OCI-LY1 (cell line): ENCODE measurements around the gene RLN3.

ENCODE experiments used
- H2AFZ ChIP-seq: fragments of 200-600 bp; sonication (generic), shearing (Covaris generic); 2 replicates; pipeline ENCODE4 v1.6.0; 2014; ENCODE audit warnings: antibody characterized with exemption, mild to moderate bottlenecking, low read length
- H3F3A ChIP-seq: fragments of 200-600 bp; sonication (generic), shearing (Covaris generic); 2 replicates; pipeline ENCODE4 v1.6.0; 2014; ENCODE audit warnings: mild to moderate bottlenecking, antibody characterized with exemption, low read length, moderate library complexity; ENCODE audit not compliant: insufficient read depth
- H3K27ac ChIP-seq: fragments of 200-600 bp; sonication (generic); 2 replicates; pipeline ENCODE4 v1.5.1; 2014; ENCODE audit warnings: low read length, mixed run types, mild to moderate bottlenecking, low read depth; ENCODE audit not compliant: poor library complexity, severe bottlenecking
- H3K27me3 ChIP-seq: fragments of 200-600 bp; sonication (generic); 2 replicates; pipeline ENCODE4 v1.6.0; 2014; ENCODE audit warnings: antibody characterized with exemption, mild to moderate bottlenecking, low read length, moderate library complexity; ENCODE audit not compliant: insufficient read depth
- H3K36me3 ChIP-seq: fragments of 200-600 bp; sonication (generic); 2 replicates; pipeline ENCODE4 v1.6.1; 2014; ENCODE audit warnings: mild to moderate bottlenecking, antibody characterized with exemption, low read length, moderate library complexity, mixed read lengths; ENCODE audit not compliant: insufficient read depth
- H3K4me1 ChIP-seq: fragments of 200-600 bp; sonication (generic); 2 replicates; pipeline ENCODE4 v1.5.1; 2014; ENCODE audit warnings: mild to moderate bottlenecking, low read length, moderate library complexity; ENCODE audit not compliant: insufficient read depth, severe bottlenecking
- H3K4me2 ChIP-seq: fragments of 200-600 bp; sonication (generic), shearing (Covaris generic); 2 replicates; pipeline ENCODE4 v1.6.1; 2014; ENCODE audit warnings: low read length
- H3K4me3 ChIP-seq: fragments of 200-600 bp; sonication (generic); 2 replicates; pipeline ENCODE4 v1.5.1; 2014; ENCODE audit warnings: low read length, low read depth, mild to moderate bottlenecking, mixed read lengths; ENCODE audit not compliant: poor library complexity, severe bottlenecking
- H3K79me2 ChIP-seq: fragments of 200-600 bp; shearing (Covaris generic); 2 replicates; pipeline ENCODE4 v1.6.1; 2016; ENCODE audit warnings: mixed run types, low read length, mixed read lengths; ENCODE audit not compliant: insufficient read depth
- H3K9ac ChIP-seq: fragments of 200-600 bp; sonication (generic), shearing (Covaris generic); 2 replicates; pipeline ENCODE4 v1.6.1; 2014; ENCODE audit warnings: mild to moderate bottlenecking, low read length, mixed read lengths
- H3K9me2 ChIP-seq: fragments of 200-600 bp; sonication (generic), shearing (Covaris generic); 2 replicates; pipeline ENCODE4 v1.6.1; 2014; ENCODE audit warnings: low read depth, mild to moderate bottlenecking, low read length, mixed read lengths
- H3K9me3 ChIP-seq: fragments of 200-600 bp; shearing (Covaris generic); 2 replicates; pipeline ENCODE4 v1.6.1; 2014; ENCODE audit warnings: low read length, mixed read lengths
- H4K20me1 ChIP-seq: fragments of 200-600 bp; sonication (generic), shearing (Covaris generic); 2 replicates; pipeline ENCODE4 v1.6.0; 2016; ENCODE audit warnings: mild to moderate bottlenecking, low read length; ENCODE audit not compliant: insufficient read depth
- CTCF ChIP-seq: fragments of 200-600 bp; sonication (generic), shearing (Covaris generic); IDR thresholded peaks from 2 replicates; pipeline ENCODE4 v1.5.1; 2017; ENCODE audit warnings: mild to moderate bottlenecking, antibody characterized with exemption, low read length, moderate library complexity, mixed read lengths
- EZH2 ChIP-seq: fragments of 200-600 bp; sonication (generic), shearing (Covaris generic); IDR thresholded peaks from 2 replicates; pipeline ENCODE4 v1.8.0; 2017; ENCODE audit warnings: borderline replicate concordance, mixed run types, mild to moderate bottlenecking, antibody characterized with exemption, low read length, moderate library complexity, mixed read lengths

RLN3 gene

GRCh38 chr19:13999085-13999484 is 28.9 kb upstream of the RLN3 start:
- Histone ChIP-seq H3K79me2 (no peaks in the 10 kb centered on the region), H3K9me2 (no peaks in the 10 kb centered on the region), H3K27me3 (no peaks in the 10 kb centered on the region), H4K20me1 (no peaks in the 10 kb centered on the region), H3K9me3 (0 out of 2 replicates have a peak, but pooled peaks cover 7% of the 10 kb centered on the region), H3F3A (no peaks in the 10 kb centered on the region), H3K4me1 (peaks cover 32% of the 10 kb centered on the region), H3K27ac (no peak overlapping the region), H2AFZ (no peak overlapping the region), H3K36me3 (peaks cover 8% of the 10 kb centered on the region), H3K4me2 (no peak overlapping the region), H3K4me3 (no peak overlapping the region), H3K9ac (no peak overlapping the region)
- no peak for TF ChIP-seq CTCF

- TF ChIP-seq EZH2, result no peak
- no peak for TF ChIP-seq CTCF
- peaks cover 8% of the 10 kb centered on the region for H3K36me3 ChIP-seq
- no peak overlapping the region for H3K4me3 ChIP-seq
- H3K4me2 ChIP-seq, result no peak overlapping the region; the same call in 1 of the 2 replicates
- H3K4me1 ChIP-seq, result peaks cover 47% of the 10 kb centered on the region
- H3K9me3 ChIP-seq, result 0 out of 2 replicates have a peak, but pooled peaks cover 7% of the 10 kb centered on the region
- no peaks in the 10 kb centered on the region for H3K79me2 ChIP-seq
- no peaks in the 10 kb centered on the region for H3K27me3 ChIP-seq
- H3K9ac ChIP-seq, result no peak overlapping the region; the same call in 1 of the 2 replicates
- H3K9me2 ChIP-seq, result no peaks in the 10 kb centered on the region
- H3K27ac ChIP-seq, result peak overlapping the region; percentile 29
- no peaks in the 10 kb centered on the region; the same call in 1 of the 2 replicates for H3F3A ChIP-seq
- H4K20me1 ChIP-seq, result no peaks in the 10 kb centered on the region
- H2AFZ ChIP-seq, result no peak overlapping the region
These were observed 27.1 kb upstream of the RLN3 start for GRCh38 chr19:14000691-14001375.

GRCh38 chr19:14002571-14003250 is 25.2 kb upstream of the RLN3 start:
- H3K4me2 ChIP-seq, result peak overlapping the region; percentile 33

More at GRCh38 chr19:14002571-14003250, 25.2 kb upstream of the RLN3 start:
- Histone ChIP-seq H4K20me1 (no peaks in the 10 kb centered on the region), H3K27ac (peak overlapping the region; percentile 92), H3K4me1 (peaks cover 52% of the 10 kb centered on the region), H3K27me3 (no peaks in the 10 kb centered on the region), H3K36me3 (peaks cover 8% of the 10 kb centered on the region), H3K9me3 (0 out of 2 replicates have a peak, but pooled peaks cover 7% of the 10 kb centered on the region), H3K79me2 (no peaks in the 10 kb centered on the region), H3K4me3 (peak overlapping the region; percentile 10), H3K9ac (peak overlapping the region; percentile 51), H3F3A (no peaks in the 10 kb centered on the region; the same call in 1 of the 2 replicates), H2AFZ (peak overlapping the region; percentile 0; the same call in 1 of the 2 replicates), H3K9me2 (no peaks in the 10 kb centered on the region)
- TF ChIP-seq CTCF (no peak), EZH2 (no peak)
